HG02840 (cell line): ENCODE measurements around the gene NOTCH1.

Source experiments
- ATAC-seq: cut with Tn5 transposase; IDR thresholded peaks from one replicate; pipeline ENCODE4 v1.9.1; 2021; ENCODE audit warnings: mild to moderate bottlenecking, moderate library complexity, moderate number of reproducible peaks; ENCODE audit not compliant: unreplicated experiment, low FRiP score

NOTCH1 gene

DNA sequence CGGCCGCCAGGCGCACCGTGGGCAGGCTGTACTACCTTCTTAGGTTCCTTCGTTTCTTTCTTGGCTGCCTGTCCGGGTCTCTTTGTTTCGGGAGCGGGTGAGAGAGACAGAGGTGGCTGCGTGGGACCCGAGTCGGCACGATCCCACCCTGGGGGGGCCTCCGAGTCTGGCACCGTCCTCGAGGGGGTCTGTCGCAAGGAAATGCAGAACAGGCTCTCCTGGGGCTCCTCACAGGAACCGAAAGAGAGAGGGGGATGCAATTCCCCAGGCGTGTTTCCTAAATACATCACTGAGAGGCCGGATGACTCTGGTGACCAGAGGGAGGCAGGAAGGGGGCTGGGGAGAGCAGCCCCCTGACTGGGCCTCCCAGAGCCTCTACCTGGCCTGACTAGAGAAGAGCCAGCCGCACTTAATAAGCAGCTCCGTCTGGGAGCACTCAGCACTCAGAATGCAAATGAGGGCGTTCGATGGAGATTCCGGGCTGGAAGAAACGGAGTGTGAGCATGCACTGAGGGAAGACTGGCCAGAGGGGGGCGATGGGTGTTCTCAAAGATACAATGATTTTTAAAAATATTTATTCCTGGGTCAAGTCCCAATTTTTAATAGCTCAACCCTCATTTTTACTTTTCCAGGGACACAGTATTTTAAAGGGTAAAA, 94.5 kb downstream of the NOTCH1 start:
- ATAC-seq: no peak

DNA sequence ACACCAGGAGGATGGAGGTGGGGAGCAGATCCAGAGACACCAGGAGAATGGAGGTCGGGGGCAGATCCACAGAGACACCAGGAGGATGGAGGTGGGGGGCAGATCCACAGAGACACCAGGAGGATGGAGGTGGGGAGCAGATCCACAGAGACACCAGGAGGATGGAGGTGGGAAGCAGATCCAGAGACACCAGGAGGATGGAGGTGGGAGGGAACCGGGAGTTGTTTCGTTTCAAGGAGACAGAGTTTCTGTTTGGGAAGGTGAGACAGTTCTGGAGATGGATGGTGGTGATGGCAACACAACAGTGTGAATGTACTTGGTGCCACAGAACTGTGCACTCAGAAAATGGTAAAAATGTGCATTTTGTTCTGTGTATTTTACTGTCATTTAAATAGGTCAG, 97.2 kb downstream of the NOTCH1 start:
- ATAC-seq: no peak

GRCh38 chr9:136447173-136447778, 98.6 kb downstream of the NOTCH1 start:
- no peak for ATAC-seq

DNA sequence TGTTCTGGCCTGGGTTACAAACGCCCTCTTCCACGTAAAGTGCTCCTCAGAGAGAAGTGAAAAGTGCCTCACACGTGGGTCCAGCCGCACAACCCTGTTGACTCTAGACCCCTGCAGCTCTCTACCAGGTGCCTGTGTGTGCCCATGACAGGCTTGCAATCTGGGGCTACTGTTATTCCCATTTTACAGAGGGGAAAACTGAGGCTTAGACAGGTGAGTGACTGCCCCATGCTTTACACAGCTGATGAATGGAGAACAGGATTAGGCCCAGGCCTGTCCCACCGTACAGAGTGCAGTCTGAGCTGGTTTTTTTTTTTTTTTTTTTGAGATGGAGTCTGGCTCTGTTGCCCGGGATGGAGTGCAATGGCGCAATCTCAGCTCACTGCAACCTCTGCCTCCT, 100.0 kb downstream of the NOTCH1 start:
- no peak for ATAC-seq
